Large intestine (tissue), 3 donors: ENCODE measurements around the gene SLC6A3. TPM values are rescaled to one million over a fixed set of nuclear protein-coding genes. Genes with fewer than 3 reads are reported as not detected.
"Not testable (repeated sequence)": the region's sequence is repeated elsewhere in the genome, so short reads cannot be mapped to it uniquely, and the experiment has no call there.

Experiments
- DNase-seq, 2 donors: peaks; one replicate each; pipeline versions ENCODE4 v3.0.0 to v3.0.0-alpha.2; 2013
- H3K27ac ChIP-seq: one replicate; pipeline ENCODE4 v1.5.1; 2013; ENCODE audit warnings: low read length
- H3K27me3 ChIP-seq: 2 replicates; pipeline ENCODE4 v1.6.1; 2013; ENCODE audit warnings: low read length; ENCODE audit not compliant: control insufficient read depth, insufficient read depth
- H3K36me3 ChIP-seq: 2 replicates; pipeline ENCODE4 v1.6.1; 2013; ENCODE audit warnings: low read length; ENCODE audit not compliant: control insufficient read depth, insufficient read depth
- H3K4me1 ChIP-seq: one replicate; pipeline ENCODE4 v1.6.1; 2013; ENCODE audit warnings: low read length; ENCODE audit not compliant: control insufficient read depth, insufficient read depth
- H3K4me3 ChIP-seq: one replicate; pipeline ENCODE4 v1.5.1; 2013; ENCODE audit warnings: low read length
- H3K9me3 ChIP-seq: one replicate; pipeline ENCODE4 v1.6.1; 2013; ENCODE audit warnings: mild to moderate bottlenecking, low read depth, low read length, moderate library complexity; ENCODE audit not compliant: control insufficient read depth
- WGBS: methylation state at CpG from one replicate; pipeline ENCODE4 v1.1.5; 2013; ENCODE audit warnings: low lambda C conversion rate; ENCODE audit not compliant: insufficient coverage; 5-methylcytosine and 5-hydroxymethylcytosine counted together
- polyA plus RNA-seq: library from polyadenylated mRNA; unstranded; fragments of 120-200 nt; gene quantifications from one replicate; pipeline ENCODE4 v1.2.1, GENCODE V29; 2013

Gene SLC6A3
- polyA plus RNA-seq, 1 donor: 0.13 TPM

DNA sequence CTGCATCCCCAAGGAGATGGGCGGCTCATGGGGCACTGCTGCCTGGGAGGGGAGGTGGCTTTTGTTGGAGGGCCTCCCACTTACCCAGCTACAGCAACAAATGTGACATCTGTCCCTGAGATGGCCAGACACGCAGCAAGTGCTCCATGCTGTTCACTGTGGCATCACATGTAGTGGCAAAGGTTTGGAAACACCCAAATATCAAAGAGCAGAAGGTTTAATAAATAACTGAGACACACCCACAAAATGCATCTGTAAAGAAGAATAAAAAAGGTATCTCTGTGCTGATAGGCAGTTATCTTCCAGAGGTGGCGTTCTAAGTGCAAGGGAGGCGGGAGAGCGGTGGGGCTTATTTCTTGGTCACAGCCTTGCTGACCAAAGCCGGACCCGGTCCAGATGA lies 77.0 kb downstream of the SLC6A3 start:
- WGBS: no CpG with 5 or more reads among the region's 7 CpGs
- no peak for DNase-seq

GRCh38 chr5:1367149-1367548 lies 78.1 kb downstream of the SLC6A3 start:
- Histone ChIP-seq H3K4me3 (no peak overlapping the region), H3K36me3 (no peaks in the 10 kb centered on the region), H3K27ac (no peak overlapping the region), H3K4me1 (no peaks in the 10 kb centered on the region), H3K27me3 (peaks cover 27% of the 10 kb centered on the region), H3K9me3 (no peaks in the 10 kb centered on the region)
- no peak for DNase-seq
- WGBS: no CpG with 5 or more reads among the region's 7 CpGs

More for the DNA sequence above, 77.0 kb downstream of the SLC6A3 start:
- no peaks in the 10 kb centered on the region for H3K36me3 ChIP-seq
- peaks cover 25% of the 10 kb centered on the region for H3K27me3 ChIP-seq
- H3K4me1 ChIP-seq: no peaks in the 10 kb centered on the region
- no peaks in the 10 kb centered on the region for H3K9me3 ChIP-seq
- H3K27ac ChIP-seq: no peak overlapping the region
- no peak overlapping the region for H3K4me3 ChIP-seq

DNA sequence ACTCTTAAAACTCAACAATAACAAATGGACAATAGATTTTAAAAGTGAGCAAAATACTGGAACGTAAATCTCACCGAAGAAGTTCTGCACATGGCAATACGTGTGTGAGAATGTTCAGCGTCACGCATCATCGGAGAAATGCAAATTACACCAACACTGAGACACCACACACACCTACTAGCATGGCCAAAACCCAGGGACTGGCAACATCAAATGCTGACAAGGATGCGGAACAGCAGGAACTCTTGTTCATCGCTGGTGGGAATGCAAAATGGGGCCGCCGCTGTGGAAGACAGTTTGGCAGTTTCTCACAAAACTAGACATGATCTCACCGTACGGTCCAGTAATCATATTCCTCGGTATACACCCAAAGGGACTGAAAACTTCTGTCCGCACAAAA lies 78.7 kb downstream of the SLC6A3 start:
- Histone ChIP-seq H3K27me3 (peaks cover 22% of the 10 kb centered on the region), H3K4me3 (no peak overlapping the region), H3K4me1 (no peaks in the 10 kb centered on the region), H3K9me3 (no peaks in the 10 kb centered on the region), H3K36me3 (no peaks in the 10 kb centered on the region), H3K27ac (no peak overlapping the region)
- DNase-seq: no peak
- 100% methylated on average over 3 of the region's 14 CpGs for WGBS

DNA sequence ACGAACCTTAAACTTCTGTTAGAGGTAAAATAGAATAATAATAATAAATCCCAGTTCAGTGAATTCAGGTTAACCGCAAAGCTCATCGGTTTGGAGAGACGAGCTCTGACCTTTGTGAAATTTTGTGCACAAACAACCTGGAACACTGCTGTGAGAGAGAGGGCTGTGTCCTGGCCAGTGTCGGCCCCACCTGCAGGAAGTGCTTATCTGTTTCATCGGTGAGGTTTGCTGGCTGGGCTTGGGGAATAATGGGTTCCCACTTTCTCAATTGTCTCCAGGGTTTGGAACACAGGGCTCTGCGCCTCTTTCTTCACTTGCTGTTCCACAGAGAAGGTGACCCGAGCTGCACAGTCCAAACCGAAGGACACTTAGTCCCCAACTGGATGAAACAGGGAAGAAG lies 81.0 kb downstream of the SLC6A3 start:
- H3K4me1 ChIP-seq: no peaks in the 10 kb centered on the region
- no peak for DNase-seq
- H3K27me3 ChIP-seq: peaks cover 24% of the 10 kb centered on the region
- H3K9me3 ChIP-seq: no peaks in the 10 kb centered on the region
- WGBS: 100% methylated on average over 2 of the region's 9 CpGs
- H3K4me3 ChIP-seq: no peak overlapping the region
- no peak overlapping the region for H3K27ac ChIP-seq
- no peaks in the 10 kb centered on the region for H3K36me3 ChIP-seq

DNA sequence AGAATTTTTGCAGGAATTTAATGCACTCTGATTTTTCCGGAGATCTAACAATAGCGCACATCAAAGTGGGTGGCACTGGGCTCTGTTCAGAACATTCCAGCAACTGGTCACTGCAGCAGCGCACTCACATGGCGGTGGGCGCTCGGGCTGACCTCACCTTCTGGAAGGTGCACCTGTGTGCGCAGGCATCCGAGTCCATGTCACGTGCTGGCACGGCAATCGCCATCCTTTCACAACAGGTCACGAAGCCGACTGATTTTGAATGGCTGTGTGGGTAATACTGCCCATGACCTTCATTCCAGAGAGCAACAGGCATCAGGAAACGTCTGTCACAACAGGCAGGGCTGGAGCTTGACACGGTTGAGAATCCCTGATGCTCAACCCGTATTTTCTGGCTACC lies 81.7 kb downstream of the SLC6A3 start:
- Histone ChIP-seq H3K27ac (no peak overlapping the region), H3K4me1 (no peaks in the 10 kb centered on the region), H3K4me3 (no peak overlapping the region), H3K27me3 (peaks cover 24% of the 10 kb centered on the region), H3K9me3 (no peaks in the 10 kb centered on the region), H3K36me3 (no peaks in the 10 kb centered on the region)
- WGBS: no CpG with 5 or more reads among the region's 16 CpGs
- no peak for DNase-seq

- no peaks in the 10 kb centered on the region for H3K9me3 ChIP-seq
- no peak for DNase-seq
- peaks cover 24% of the 10 kb centered on the region for H3K27me3 ChIP-seq
- no peak overlapping the region for H3K27ac ChIP-seq
- WGBS: no CpG with 5 or more reads among the region's 6 CpGs
- H3K4me1 ChIP-seq: no peaks in the 10 kb centered on the region
- H3K36me3 ChIP-seq: no peaks in the 10 kb centered on the region
- H3K4me3 ChIP-seq: no peak overlapping the region
Measured at GRCh38 chr5:1363160-1363559, 82.1 kb downstream of the SLC6A3 start.

DNA sequence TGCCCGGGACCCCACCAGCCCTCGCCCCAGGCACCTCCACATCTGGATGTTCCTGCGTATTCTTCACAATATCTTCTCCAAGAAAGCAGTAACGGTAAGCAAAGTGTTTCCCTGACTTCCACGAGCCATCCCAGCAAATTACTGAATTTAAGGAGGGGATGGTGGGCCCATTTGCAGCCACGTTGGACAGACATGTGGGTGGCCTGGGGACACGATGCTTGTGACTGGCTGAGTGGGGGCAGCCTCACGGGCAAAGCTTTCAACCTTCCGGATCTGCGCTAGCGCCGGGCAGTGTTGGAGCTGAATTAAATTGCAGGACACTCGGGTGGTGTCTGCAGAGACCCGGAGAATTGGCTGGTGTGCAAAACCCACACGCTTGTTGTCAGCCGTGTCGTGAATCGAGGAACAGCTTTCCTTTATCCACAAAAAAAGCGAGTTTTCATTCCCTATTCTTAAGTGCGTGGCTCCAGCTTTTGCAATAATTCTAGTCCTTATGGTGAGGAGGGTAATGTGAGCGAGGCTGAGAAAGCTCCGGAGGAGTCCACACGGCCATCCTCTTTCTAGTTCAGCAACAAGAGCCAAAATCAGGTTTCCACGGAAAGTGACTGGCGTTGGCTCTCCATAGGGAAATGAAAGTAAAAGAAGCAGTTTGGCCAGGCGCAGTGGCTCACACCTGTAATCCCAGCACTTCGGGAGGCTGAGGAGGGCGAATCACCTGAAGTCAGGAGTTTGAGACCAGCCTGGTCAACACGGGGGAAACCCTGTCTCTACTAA lies 82.8 kb downstream of the SLC6A3 start:
- H3K27me3 ChIP-seq: peaks cover 24% of the 10 kb centered on the region

DNA sequence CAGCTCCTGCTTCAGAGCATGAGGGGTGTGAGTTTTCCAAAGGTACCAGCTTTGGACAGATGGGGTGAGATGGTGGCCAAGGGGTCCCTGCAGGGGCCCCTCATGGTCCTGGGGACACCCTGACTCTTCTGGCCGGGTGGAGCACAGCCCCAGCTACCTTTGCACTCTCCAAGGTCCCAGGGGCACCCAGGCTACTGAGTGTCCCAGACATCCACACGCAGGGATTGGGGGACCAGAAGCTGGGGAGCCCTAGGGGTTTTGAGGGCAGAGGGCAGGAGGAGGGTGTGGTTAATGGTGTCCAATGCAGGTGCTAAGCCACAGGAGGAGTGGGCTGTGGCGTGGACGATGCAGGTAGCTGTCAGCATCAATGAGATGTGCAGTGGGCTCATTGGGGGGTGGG lies 84.4 kb downstream of the SLC6A3 start:
- Histone ChIP-seq H3K4me1 (no peaks in the 10 kb centered on the region), H3K27ac (no peak overlapping the region), H3K9me3 (no peaks in the 10 kb centered on the region), H3K4me3 (no peak overlapping the region), H3K27me3 (peaks cover 27% of the 10 kb centered on the region), H3K36me3 (no peaks in the 10 kb centered on the region)
- WGBS: no CpG with 5 or more reads among the region's 4 CpGs
- no peak for DNase-seq

More for the DNA sequence above, 82.8 kb downstream of the SLC6A3 start:
- Histone ChIP-seq H3K9me3 (no peaks in the 10 kb centered on the region), H3K36me3 (no peaks in the 10 kb centered on the region), H3K4me3 (no peak overlapping the region), H3K27ac (no peak overlapping the region), H3K4me1 (no peaks in the 10 kb centered on the region)
- DNase-seq: no peak
- WGBS: no CpG with 5 or more reads among the region's 29 CpGs

DNA sequence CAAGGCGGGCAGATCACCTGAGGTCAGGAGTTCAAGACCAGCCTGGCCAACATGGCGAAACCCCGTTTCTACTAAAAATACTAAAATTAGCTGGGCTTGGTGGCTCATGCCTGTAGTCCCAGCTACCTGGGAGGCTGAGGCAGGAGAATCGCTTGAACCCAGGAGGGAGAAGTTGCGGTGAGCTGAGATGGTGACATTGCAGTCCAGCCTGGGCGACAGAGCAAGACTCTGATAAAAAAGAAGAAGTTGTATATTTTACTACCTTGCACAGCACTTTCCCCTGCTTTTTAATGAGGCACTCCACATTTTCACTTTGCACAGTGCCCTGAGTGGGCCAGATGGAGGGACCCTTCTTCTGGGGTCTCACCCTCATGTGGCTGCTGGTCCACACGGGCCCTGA lies 84.9 kb downstream of the SLC6A3 start:
- H3K27ac ChIP-seq, H3K36me3 ChIP-seq, H3K4me1 ChIP-seq, H3K9me3 ChIP-seq, DNase-seq, H3K4me3 ChIP-seq: not testable (repeated sequence)
- peaks cover 25% of the 10 kb centered on the region for H3K27me3 ChIP-seq
- WGBS: no CpG with 5 or more reads among the region's 7 CpGs

GRCh38 chr5:1359713-1360112 lies 85.5 kb downstream of the SLC6A3 start:
- H3K27ac ChIP-seq: no peak overlapping the region
- no peaks in the 10 kb centered on the region for H3K36me3 ChIP-seq
- H3K4me1 ChIP-seq: no peaks in the 10 kb centered on the region
- no peaks in the 10 kb centered on the region for H3K9me3 ChIP-seq
- DNase-seq: no peak
- H3K4me3 ChIP-seq: no peak overlapping the region
- 93% methylated on average over 4 of the region's 11 CpGs for WGBS
- H3K27me3 ChIP-seq: peaks cover 27% of the 10 kb centered on the region

GRCh38 chr5:1359031-1359645 lies 86.1 kb downstream of the SLC6A3 start:
- Histone ChIP-seq H3K4me1 (no peaks in the 10 kb centered on the region), H3K4me3 (no peak overlapping the region), H3K9me3 (no peaks in the 10 kb centered on the region), H3K27ac (no peak overlapping the region), H3K36me3 (no peaks in the 10 kb centered on the region), H3K27me3 (peaks cover 27% of the 10 kb centered on the region)
- no CpG with 5 or more reads among the region's 31 CpGs for WGBS
- DNase-seq: no peak
